ENCODE results near the gene KIF3B.
"Not testable (repeated sequence)": the region's sequence is repeated elsewhere in the genome, so short reads cannot be mapped to it uniquely, and the experiment has no call there.

The KIF3B gene

DNA sequence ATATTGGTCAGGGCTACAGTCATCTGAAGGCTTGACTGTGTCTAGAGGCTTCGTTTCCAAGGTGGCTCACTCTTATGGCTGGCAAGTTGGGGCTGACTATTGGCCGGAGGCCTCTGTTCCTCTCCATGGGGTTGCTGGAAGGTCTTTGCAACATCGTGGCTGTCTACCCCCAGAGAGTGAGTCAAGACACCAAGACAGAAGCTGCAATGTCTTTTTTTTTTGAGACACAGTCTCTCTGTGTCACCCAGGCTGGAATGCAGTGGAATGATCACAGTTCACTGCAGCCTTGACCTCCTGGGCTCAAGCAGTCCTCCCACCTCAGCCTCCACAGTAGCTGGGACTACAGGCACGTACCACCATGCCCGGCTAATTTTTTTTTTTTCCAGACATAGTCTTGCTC, 29.4 kb upstream of the KIF3B start:
- H3K4me3 ChIP-seq (ENCODE audit: control insufficient read depth in 1 of 7, extremely low read depth in 1 of 7, insufficient read depth in 4 of 7, low read depth in 2 of 7, low read length in 6 of 7) = no peak overlapping the region
- ChIA-PET POLR2A (interaction anchor here (0.7 kb wide), 1 partner anchor 57 kb away, joined by 3 read pairs; no protein-coding TSS in a partner anchor), CTCF (interaction anchor here (0.6 kb wide), 1 partner anchor 70 kb away, joined by 3 read pairs; no protein-coding TSS in a partner anchor)

GRCh38 chr20:32249030-32249738, 28.3 kb upstream of the KIF3B start:
- no peaks in the 10 kb centered on the region for H3K27me3 ChIP-seq (replicated peaks in 2 of 5; ENCODE audit: control insufficient read depth in 4 of 5, insufficient read depth in 5 of 5, low read length in 4 of 5)
- H3K27ac ChIP-seq (ENCODE audit: insufficient read depth in 1 of 2, low read depth in 1 of 2, low read length in 2 of 2, poor library complexity in 1 of 2, severe bottlenecking in 2 of 2) = no peak overlapping the region
- no peaks in the 10 kb centered on the region for H3K9me3 ChIP-seq (ENCODE audit: control extremely low read depth in 1 of 5, control insufficient read depth in 4 of 5, insufficient read depth in 2 of 5, low read depth in 1 of 5, low read length in 4 of 5)
- H3K4me1 ChIP-seq (ENCODE audit: control extremely low read depth in 1 of 4, control insufficient read depth in 4 of 4, insufficient read depth in 4 of 4, low read length in 3 of 4) = no peaks in the 10 kb centered on the region
- CTCF ChIA-PET = no interaction called here
- POLR2A ChIA-PET = no interaction called here
- DNase-seq = peak; percentile 30 to 81 (median 75)
- H3K4me3 ChIP-seq (ENCODE audit: control insufficient read depth in 1 of 7, extremely low read depth in 1 of 7, insufficient read depth in 4 of 7, low read depth in 2 of 7, low read length in 6 of 7) = no peak overlapping the region
- H3K36me3 ChIP-seq (ENCODE audit: control insufficient read depth in 4 of 4, insufficient read depth in 4 of 4, low read length in 3 of 4) = no peaks in the 10 kb centered on the region
- 95% methylated on average over 5 of the region's 9 CpGs for WGBS (ENCODE audit: insufficient coverage)

More for the DNA sequence above, 29.4 kb upstream of the KIF3B start:
- H3K4me1 ChIP-seq (ENCODE audit: control extremely low read depth in 1 of 4, control insufficient read depth in 4 of 4, insufficient read depth in 4 of 4, low read length in 3 of 4) = no peaks in the 10 kb centered on the region
- no peak for DNase-seq
- no peaks in the 10 kb centered on the region for H3K9me3 ChIP-seq (ENCODE audit: control extremely low read depth in 1 of 5, control insufficient read depth in 4 of 5, insufficient read depth in 2 of 5, low read depth in 1 of 5, low read length in 4 of 5)
- 94% methylated on average over 5 of the region's 5 CpGs for WGBS (ENCODE audit: insufficient coverage)
- no peak overlapping the region for H3K27ac ChIP-seq (ENCODE audit: insufficient read depth in 1 of 2, low read depth in 1 of 2, low read length in 2 of 2, poor library complexity in 1 of 2, severe bottlenecking in 2 of 2)
- no peaks in the 10 kb centered on the region for H3K27me3 ChIP-seq (replicated peaks in 2 of 5; ENCODE audit: control insufficient read depth in 4 of 5, insufficient read depth in 5 of 5, low read length in 4 of 5)
- no peaks in the 10 kb centered on the region for H3K36me3 ChIP-seq (ENCODE audit: control insufficient read depth in 4 of 4, insufficient read depth in 4 of 4, low read length in 3 of 4)

GRCh38 chr20:32251470-32251869, 26.0 kb upstream of the KIF3B start:
- Histone ChIP-seq H3K4me3 (ENCODE audit: control insufficient read depth in 1 of 7, extremely low read depth in 1 of 7, insufficient read depth in 4 of 7, low read depth in 2 of 7, low read length in 6 of 7) (no peak overlapping the region), H3K36me3 (ENCODE audit: control insufficient read depth in 4 of 4, insufficient read depth in 4 of 4, low read length in 3 of 4) (no peaks in the 10 kb centered on the region), H3K9me3 (ENCODE audit: control extremely low read depth in 1 of 5, control insufficient read depth in 4 of 5, insufficient read depth in 2 of 5, low read depth in 1 of 5, low read length in 4 of 5) (no peaks in the 10 kb centered on the region), H3K27me3 (replicated peaks in 2 of 5; ENCODE audit: control insufficient read depth in 4 of 5, insufficient read depth in 5 of 5, low read length in 4 of 5) (no peaks in the 10 kb centered on the region), H3K4me1 (ENCODE audit: control extremely low read depth in 1 of 4, control insufficient read depth in 4 of 4, insufficient read depth in 4 of 4, low read length in 3 of 4) (peaks cover 0 to 3% (median 0%) of the 10 kb centered on the region in 4 experiments), H3K27ac (ENCODE audit: insufficient read depth in 1 of 2, low read depth in 1 of 2, low read length in 2 of 2, poor library complexity in 1 of 2, severe bottlenecking in 2 of 2) (no peak overlapping the region)
- WGBS (ENCODE audit: insufficient coverage) = 79% methylated on average over 2 of the region's 3 CpGs
- ChIA-PET CTCF (no interaction called here), POLR2A (no interaction called here)
- DNase-seq = no peak

DNA sequence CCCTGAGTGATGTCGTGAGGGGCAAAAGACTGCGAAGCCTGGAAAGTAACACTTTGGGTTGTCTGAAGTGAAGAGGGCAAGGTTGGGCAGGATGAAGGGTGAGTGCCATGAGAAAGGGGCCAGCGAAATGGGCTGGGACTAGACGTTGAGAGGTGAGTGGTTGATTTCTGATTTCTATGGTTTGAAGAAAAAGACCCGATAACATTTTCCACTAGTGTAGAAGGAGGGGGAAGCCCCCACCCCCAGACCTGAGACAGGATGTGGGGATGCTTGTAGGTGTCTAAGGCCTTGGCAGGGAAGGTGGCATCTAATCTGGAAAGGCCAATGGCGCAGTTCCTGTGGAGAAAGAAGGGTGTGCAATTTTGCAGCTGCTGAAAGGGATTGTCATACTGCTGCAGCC, 25.3 kb upstream of the KIF3B start:
- ChIA-PET POLR2A (no interaction called here), CTCF (no interaction called here)
- Histone ChIP-seq H3K27me3 (replicated peaks in 2 of 5; ENCODE audit: control insufficient read depth in 4 of 5, insufficient read depth in 5 of 5, low read length in 4 of 5) (no peaks in the 10 kb centered on the region), H3K4me3 (ENCODE audit: control insufficient read depth in 1 of 7, extremely low read depth in 1 of 7, insufficient read depth in 4 of 7, low read depth in 2 of 7, low read length in 6 of 7) (no peak overlapping the region), H3K9me3 (ENCODE audit: control extremely low read depth in 1 of 5, control insufficient read depth in 4 of 5, insufficient read depth in 2 of 5, low read depth in 1 of 5, low read length in 4 of 5) (no peaks in the 10 kb centered on the region), H3K36me3 (ENCODE audit: control insufficient read depth in 4 of 4, insufficient read depth in 4 of 4, low read length in 3 of 4) (no peaks in the 10 kb centered on the region), H3K4me1 (ENCODE audit: control extremely low read depth in 1 of 4, control insufficient read depth in 4 of 4, insufficient read depth in 4 of 4, low read length in 3 of 4) (peaks cover 0 to 3% (median 0%) of the 10 kb centered on the region in 4 experiments), H3K27ac (ENCODE audit: insufficient read depth in 1 of 2, low read depth in 1 of 2, low read length in 2 of 2, poor library complexity in 1 of 2, severe bottlenecking in 2 of 2) (no peak overlapping the region)
- DNase-seq = no peak
- 100% methylated on average over 5 of the region's 6 CpGs for WGBS (ENCODE audit: insufficient coverage)

GRCh38 chr20:32260973-32261372, 16.5 kb upstream of the KIF3B start:
- H3K4me3 ChIP-seq (ENCODE audit: control insufficient read depth in 1 of 7, extremely low read depth in 1 of 7, insufficient read depth in 4 of 7, low read depth in 2 of 7, low read length in 6 of 7); H3K9me3 ChIP-seq (ENCODE audit: control extremely low read depth in 1 of 5, control insufficient read depth in 4 of 5, insufficient read depth in 2 of 5, low read depth in 1 of 5, low read length in 4 of 5); DNase-seq; H3K4me1 ChIP-seq (ENCODE audit: control extremely low read depth in 1 of 4, control insufficient read depth in 4 of 4, insufficient read depth in 4 of 4, low read length in 3 of 4); CTCF ChIA-PET; H3K36me3 ChIP-seq (ENCODE audit: control insufficient read depth in 4 of 4, insufficient read depth in 4 of 4, low read length in 3 of 4); POLR2A ChIA-PET; H3K27ac ChIP-seq (ENCODE audit: insufficient read depth in 1 of 2, low read depth in 1 of 2, low read length in 2 of 2, poor library complexity in 1 of 2, severe bottlenecking in 2 of 2); H3K27me3 ChIP-seq (replicated peaks in 2 of 5; ENCODE audit: control insufficient read depth in 4 of 5, insufficient read depth in 5 of 5, low read length in 4 of 5): not testable (repeated sequence)
- 100% methylated on average over 6 of the region's 10 CpGs for WGBS (ENCODE audit: insufficient coverage)

GRCh38 chr20:32261644-32262043, 15.8 kb upstream of the KIF3B start:
- H3K27me3 ChIP-seq (replicated peaks in 2 of 5; ENCODE audit: control insufficient read depth in 4 of 5, insufficient read depth in 5 of 5, low read length in 4 of 5) = no peaks in the 10 kb centered on the region
- no peaks in the 10 kb centered on the region for H3K4me1 ChIP-seq (ENCODE audit: control extremely low read depth in 1 of 4, control insufficient read depth in 4 of 4, insufficient read depth in 4 of 4, low read length in 3 of 4)
- no peaks in the 10 kb centered on the region for H3K36me3 ChIP-seq (ENCODE audit: control insufficient read depth in 4 of 4, insufficient read depth in 4 of 4, low read length in 3 of 4)
- H3K9me3 ChIP-seq (ENCODE audit: control extremely low read depth in 1 of 5, control insufficient read depth in 4 of 5, insufficient read depth in 2 of 5, low read depth in 1 of 5, low read length in 4 of 5) = no peaks in the 10 kb centered on the region
- no peak overlapping the region for H3K27ac ChIP-seq (ENCODE audit: insufficient read depth in 1 of 2, low read depth in 1 of 2, low read length in 2 of 2, poor library complexity in 1 of 2, severe bottlenecking in 2 of 2)
- no peak overlapping the region for H3K4me3 ChIP-seq (ENCODE audit: control insufficient read depth in 1 of 7, extremely low read depth in 1 of 7, insufficient read depth in 4 of 7, low read depth in 2 of 7, low read length in 6 of 7)
- ChIA-PET POLR2A (no interaction called here), CTCF (no interaction called here)
- no peak for DNase-seq
- no CpG with 5 or more reads among the region's 2 CpGs for WGBS (ENCODE audit: insufficient coverage)

GRCh38 chr20:32263398-32263954, 14.0 kb upstream of the KIF3B start:
- no peaks in the 10 kb centered on the region for H3K27me3 ChIP-seq (replicated peaks in 2 of 5; ENCODE audit: control insufficient read depth in 4 of 5, insufficient read depth in 5 of 5, low read length in 4 of 5)
- 100% methylated on average over 3 of the region's 7 CpGs for WGBS (ENCODE audit: insufficient coverage)
- no peaks in the 10 kb centered on the region for H3K9me3 ChIP-seq (ENCODE audit: control extremely low read depth in 1 of 5, control insufficient read depth in 4 of 5, insufficient read depth in 2 of 5, low read depth in 1 of 5, low read length in 4 of 5)
- H3K36me3 ChIP-seq (ENCODE audit: control insufficient read depth in 4 of 4, insufficient read depth in 4 of 4, low read length in 3 of 4) = no peaks in the 10 kb centered on the region
- no peak overlapping the region for H3K4me3 ChIP-seq (ENCODE audit: control insufficient read depth in 1 of 7, extremely low read depth in 1 of 7, insufficient read depth in 4 of 7, low read depth in 2 of 7, low read length in 6 of 7)
- ChIA-PET CTCF (interaction anchor here (0.7 kb wide), 1 partner anchor 111 kb away, joined by 4 read pairs; no protein-coding TSS in a partner anchor), POLR2A (no interaction called here)
- no peak for DNase-seq
- no peaks in the 10 kb centered on the region for H3K4me1 ChIP-seq (ENCODE audit: control extremely low read depth in 1 of 4, control insufficient read depth in 4 of 4, insufficient read depth in 4 of 4, low read length in 3 of 4)
- H3K27ac ChIP-seq (ENCODE audit: insufficient read depth in 1 of 2, low read depth in 1 of 2, low read length in 2 of 2, poor library complexity in 1 of 2, severe bottlenecking in 2 of 2) = no peak overlapping the region
